Activated CD4-positive, CD25-positive, alpha-beta regulatory T cell treated with anti-CD3 and anti-CD28 coated beads, Interleukin-2, amount 50 U/mL, for 24 hours (primary cell): ENCODE measurements around the gene MAB21L1.

ENCODE experiments used
- ATAC-seq, 2 donors: fragments of 150-1000 bp; cut with Tn5 transposase; one replicate each; pipeline ENCODE4 v1.10.0; 2021; ENCODE audit warnings: mild to moderate bottlenecking in 1 of 2, moderate library complexity in 1 of 2

MAB21L1 gene

DNA sequence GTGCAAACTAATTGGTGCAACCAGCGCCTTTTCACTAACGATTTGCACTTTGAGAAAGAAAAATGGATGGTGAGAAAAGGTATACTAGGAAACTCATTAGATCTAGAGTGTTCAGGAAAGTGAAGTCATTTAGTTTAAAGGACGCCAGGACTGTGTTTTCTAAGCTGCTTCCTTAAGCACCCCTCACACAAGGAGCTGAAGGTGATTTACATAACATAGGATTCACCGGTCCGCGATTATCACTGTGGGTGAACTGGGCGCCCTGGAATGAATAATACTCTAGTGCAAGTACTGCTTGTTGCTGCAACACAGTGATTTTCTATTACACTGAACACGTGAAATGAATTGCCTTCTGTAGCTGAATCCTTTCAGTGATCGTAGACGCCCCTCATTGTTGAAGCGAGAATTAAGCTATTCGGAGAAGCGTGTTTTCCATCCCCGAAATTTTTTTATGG, 2.6 kb upstream of the MAB21L1 start:
- ATAC-seq: no peak

- no peak for ATAC-seq
Measured at GRCh38 chr13:35478271-35479037, 2.0 kb upstream of the MAB21L1 start.

DNA sequence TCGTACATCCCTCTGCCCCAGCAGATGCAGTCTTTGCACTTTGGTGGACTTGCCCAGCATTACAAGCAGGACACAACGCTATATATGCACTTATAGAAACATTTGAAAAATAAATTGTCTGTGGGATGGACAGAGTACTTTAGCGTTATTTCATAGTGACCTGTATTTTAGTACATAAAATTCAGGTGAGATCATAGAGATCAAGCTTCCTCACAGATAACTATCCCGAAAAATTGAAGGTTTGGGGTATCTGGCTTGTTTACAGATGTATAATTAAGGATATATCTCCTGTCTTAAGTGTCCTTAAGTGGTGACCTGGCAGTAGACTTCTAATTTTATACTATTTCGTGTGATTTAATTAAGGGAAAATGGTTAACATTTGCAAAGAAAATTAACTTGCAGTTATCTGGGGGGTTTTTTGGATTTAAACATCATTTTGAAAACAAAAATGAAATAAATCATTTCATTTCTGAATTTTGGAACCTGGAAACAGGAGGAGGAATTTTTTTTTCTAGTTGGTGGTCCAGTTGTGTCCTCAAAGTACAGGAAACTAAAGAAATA, 977 bp upstream of the MAB21L1 start:
- no peak for ATAC-seq

DNA sequence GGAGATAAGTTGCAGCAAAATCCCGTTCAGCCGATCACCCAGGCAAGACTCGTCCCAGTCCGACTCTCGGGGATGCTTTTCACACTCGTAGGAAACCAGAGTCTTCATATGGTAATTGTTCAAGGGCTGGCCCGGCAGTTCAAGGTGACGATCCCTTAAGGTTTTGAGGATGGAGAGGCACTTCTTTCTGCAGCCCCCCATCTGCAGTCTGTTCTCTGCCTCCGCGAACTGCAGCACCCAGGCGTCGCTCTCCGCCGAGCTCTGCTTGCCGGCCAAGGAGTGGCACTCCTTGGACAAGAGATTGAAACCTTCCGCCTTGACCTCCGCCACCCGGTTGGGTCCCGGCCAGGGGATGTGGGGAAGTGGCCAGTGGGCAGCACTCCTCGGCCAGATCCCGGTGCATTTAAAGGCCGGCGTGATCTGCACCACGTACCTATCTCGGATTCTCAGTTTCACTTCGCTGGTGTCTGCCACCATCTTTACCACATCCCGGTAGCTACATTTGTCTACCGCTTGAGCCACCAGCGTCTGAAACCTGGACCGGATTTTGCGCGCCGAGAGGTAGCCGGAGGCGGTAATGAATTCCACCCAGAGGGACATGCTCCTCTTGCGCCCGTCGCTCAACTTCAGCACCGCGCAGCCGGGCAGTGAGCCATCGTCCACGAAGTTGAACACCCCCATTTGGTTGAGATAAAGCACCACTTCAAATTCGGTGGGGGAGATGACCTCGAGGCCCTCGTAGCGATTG, 1.1 kb downstream of the MAB21L1 start:
- no peak for ATAC-seq

- ATAC-seq: no peak
Measured at GRCh38 chr13:35474496-35475211, 1.8 kb downstream of the MAB21L1 start.

GRCh38 chr13:35473802-35474201, 2.7 kb downstream of the MAB21L1 start:
- no peak for ATAC-seq

DNA sequence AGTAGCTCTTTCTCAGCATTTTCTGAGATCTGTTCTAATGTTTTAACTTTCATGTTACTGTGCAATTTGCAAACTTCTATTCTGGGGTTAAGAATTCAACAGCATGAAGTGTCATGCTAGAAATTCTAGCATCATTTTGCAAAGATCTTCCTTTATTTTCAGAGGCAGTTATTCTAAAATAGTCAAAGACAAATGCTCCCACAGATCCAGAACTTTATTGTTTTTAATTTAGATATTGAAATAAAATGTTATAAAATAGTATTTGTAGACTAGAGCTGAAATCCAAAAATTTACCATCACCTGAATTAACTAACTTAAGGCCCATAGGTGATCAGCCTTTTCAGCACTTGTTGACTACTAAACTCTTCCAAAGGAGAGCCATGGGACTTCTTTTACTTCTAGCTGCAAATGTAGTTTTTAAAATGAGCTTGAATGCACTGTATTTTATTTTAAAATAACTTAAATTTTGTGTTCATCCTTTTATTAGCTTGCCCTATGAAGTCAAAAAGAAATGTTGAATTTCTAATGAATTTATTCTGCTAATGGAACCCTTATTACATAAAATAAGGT, 3.2 kb downstream of the MAB21L1 start:
- ATAC-seq: no peak

DNA sequence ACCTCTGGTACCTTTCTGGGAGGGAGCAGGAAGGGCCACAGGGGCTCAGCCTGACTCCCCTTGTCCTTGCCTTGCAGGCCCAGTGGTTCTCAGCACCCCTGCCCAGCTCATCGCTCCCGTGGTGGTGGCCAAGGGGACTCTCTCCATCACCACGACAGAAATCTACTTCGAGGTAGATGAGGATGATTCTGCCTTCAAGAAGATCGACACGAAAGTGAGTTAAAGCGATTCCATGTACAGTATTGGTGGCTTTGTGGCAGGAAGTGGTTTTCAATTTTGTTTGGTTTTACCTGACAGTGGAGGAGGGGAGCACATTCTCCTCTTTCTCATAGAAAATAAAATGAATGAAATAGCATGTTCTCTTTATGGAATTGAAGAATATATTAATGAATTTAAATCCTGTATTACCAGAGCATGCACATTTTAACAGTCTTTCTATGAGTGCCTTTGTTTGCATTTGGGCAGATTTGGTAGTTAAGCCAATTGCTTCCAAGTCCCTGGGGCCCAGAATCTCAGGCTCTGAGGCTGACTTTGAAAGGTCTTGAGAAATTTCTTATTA, 4.1 kb downstream of the MAB21L1 start:
- ATAC-seq: no peak

GRCh38 chr13:35471706-35472322, 4.7 kb downstream of the MAB21L1 start:
- ATAC-seq: no peak

- no peak for ATAC-seq
Measured at GRCh38 chr13:35470671-35471661, 5.5 kb downstream of the MAB21L1 start.

- ATAC-seq: no peak
Measured at GRCh38 chr13:35469806-35470525, 6.5 kb downstream of the MAB21L1 start.

DNA sequence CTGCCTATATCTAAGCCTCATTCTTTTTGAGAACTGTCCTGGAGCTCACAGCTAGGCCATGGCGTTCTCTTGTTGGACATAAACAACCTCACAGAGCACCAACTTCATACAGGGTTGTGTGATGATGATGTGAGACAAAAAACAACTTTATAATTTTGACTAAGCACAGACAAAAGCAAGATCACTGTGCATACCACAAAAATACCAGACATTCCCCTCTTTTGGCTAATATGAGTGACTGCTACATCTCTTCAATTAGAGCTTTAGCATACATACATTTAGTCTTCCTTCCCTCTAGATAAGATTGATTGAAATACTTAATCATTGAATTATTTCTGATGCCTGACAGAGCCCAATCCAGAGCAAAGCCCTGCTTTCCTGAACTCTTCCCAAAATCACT, 8.3 kb downstream of the MAB21L1 start:
- no peak for ATAC-seq

DNA sequence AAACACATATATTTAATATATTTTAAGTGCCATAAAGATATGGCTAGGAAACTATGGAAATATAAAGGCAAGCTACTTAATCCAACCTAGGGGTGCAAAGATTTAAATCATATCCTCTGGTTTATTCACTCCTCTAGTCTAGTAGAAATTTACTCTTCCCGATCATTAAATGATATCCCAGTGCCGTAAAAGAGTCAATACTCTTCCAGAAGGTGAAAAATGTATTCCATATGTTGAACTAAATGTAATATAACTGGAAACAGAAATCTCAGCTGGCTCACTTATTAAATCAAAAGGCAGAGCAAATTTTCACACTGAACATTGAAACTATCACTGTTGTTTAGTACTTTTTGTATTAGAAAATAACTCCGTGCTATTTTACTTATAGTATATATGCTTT, 11.1 kb downstream of the MAB21L1 start:
- no peak for ATAC-seq

DNA sequence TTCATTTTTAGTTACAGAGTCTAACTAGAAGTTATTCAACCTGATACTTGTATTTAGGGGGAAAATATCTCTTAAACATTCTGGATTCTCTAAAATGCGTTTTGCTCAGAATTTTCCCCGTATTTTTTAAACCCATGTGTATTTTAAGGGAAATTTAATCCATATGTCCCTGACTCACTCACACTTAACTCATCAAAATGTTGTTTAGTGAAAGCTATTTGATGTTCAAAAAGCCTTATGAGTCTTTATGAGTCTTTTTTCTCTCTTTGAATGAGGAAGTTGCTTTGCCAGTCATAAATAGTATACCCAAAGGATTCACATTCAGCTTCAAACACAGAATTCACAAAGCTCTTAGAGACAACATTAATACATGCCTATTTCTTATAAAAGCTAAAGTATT, 16.4 kb downstream of the MAB21L1 start:
- no peak for ATAC-seq

- ATAC-seq: no peak
Measured at GRCh38 chr13:35457258-35457657, 19.2 kb downstream of the MAB21L1 start.

DNA sequence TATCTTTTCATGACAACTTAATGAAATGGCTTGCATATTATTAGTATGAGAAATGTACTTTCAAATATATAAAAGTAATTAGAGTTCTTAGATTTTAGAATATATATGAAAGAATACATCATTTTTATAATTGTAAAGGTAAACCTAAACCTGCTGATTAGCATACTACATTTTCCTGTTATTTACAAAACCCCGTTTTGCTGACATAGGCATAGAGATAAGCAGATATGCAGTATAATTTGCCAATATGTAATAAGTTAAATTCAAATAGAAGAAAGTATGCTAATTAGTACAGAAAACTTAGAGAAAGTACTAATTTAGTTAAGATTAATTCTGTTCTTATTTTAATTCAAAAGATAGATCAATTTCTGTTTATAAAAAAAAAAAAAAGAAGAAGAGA, 21.5 kb downstream of the MAB21L1 start:
- ATAC-seq: no peak

GRCh38 chr13:35449821-35450220, 26.7 kb downstream of the MAB21L1 start:
- no peak for ATAC-seq

DNA sequence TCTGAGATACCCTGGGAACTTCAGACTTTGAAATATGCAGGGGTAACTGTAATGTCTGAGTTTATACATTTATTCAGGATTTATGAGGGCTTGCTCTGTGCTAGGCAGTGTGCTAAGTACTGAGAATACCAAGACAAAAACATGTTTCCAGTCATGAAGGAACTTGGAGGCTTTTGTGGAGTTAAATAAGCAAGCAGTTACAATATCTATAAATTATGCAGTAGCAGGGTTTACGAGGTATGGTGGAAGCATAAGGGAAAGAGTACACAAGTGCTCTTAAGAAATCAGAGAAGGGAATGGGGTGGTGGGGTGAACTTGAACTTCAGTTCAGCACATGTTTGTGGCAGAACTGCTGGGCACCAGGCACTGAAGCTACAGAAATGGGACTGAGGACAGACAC, 28.0 kb downstream of the MAB21L1 start:
- ATAC-seq: no peak
